Measurements from ENCODE around the gene LYRM2.

The LYRM2 gene

GRCh38 chr6:89590133-89590532, 48.4 kb downstream of the LYRM2 start:
- no peak for DNase-seq

- DNase-seq: peak; percentile 44
These were observed 49.1 kb downstream of the LYRM2 start for GRCh38 chr6:89589297-89590025.

DNA sequence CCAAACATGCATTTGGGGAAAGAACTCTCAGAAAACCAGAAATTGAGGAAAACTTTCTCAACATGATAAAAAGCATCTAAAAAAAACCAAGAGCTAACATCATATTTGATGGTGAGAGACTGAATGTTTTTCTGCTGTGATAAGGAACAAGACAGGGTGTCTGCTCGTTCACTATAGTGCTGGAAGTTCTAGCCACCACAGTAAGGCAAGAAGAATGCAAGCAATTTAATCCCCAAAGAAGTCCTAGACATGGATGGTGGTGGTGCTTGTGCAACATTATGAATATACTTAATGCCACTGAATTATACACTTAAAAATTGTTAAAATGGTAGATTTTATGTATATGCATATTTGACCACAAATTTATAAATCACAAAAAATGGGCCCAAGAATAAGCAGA, 53.4 kb downstream of the LYRM2 start:
- DNase-seq: no peak

DNA sequence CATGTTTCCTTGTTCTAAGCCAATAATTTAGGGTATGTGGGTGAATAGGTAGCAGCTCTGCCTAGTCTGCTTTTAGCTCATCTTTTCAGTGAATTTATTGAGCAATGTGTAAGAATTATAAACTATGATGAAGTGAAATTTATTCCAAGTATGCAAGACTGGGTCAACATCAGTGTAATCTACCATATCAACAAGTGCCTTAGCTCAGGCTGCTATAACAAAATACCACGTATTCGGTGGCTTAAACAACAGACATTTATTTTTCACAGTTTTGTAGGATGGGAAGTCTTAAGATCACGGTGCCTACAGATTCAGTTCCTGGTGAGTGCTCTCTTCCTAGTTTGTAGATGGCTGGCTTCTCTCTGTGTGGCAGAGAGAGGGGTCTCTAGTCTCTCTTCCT, 54.0 kb downstream of the LYRM2 start:
- no peak for DNase-seq

GRCh38 chr6:89583559-89583958, 55.0 kb downstream of the LYRM2 start:
- DNase-seq: peak; percentile 74

DNA sequence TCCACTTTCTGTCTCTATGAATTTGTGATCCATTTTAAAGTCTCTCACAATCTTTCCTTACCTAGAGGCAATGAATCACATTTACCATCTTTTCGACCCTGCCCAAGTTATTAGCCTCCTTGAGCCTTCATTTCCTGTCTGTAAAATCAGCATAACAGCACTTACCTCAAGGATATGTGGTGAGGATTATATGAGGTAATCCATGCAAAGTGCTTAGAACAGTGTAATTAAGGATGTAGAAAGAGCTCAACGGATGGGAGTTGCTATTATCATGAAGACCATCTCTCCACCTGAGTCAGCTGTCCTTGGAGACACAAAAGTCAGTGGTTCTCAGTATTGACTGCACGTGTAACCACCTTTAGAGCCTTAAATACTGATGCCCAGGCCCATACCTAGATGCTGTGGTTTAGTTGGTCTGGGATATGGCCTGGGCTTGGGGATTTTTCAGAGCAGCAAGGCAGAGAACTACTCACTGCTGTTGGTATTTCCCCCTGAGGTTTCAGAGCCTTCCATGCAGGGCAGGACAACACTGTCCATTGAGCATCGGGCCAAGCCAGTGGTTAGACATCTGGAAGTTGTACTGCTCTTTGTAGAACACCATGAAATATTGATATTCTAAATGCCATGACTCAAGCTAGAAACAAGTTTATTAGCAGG, 55.8 kb downstream of the LYRM2 start:
- DNase-seq: peak; percentile 76

DNA sequence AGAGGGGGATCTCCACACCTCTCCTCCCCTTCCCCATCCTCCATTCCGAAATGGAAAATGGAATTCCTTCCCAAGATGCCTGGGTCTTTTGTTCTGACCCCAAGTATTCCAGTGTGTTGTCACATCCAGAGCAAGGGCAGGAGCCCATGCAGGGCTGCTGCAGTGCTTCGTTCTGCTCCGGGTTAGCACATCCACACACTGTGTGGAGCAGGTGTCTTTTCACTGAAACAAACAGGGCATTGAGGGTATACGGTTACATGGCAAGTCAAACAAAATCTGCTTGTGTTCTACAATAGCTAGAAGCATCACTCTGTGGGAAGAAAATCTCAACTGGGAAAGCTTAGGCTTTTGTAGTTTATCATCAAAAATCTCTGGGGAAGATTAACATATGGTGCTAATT, 56.9 kb downstream of the LYRM2 start:
- DNase-seq: no peak

DNA sequence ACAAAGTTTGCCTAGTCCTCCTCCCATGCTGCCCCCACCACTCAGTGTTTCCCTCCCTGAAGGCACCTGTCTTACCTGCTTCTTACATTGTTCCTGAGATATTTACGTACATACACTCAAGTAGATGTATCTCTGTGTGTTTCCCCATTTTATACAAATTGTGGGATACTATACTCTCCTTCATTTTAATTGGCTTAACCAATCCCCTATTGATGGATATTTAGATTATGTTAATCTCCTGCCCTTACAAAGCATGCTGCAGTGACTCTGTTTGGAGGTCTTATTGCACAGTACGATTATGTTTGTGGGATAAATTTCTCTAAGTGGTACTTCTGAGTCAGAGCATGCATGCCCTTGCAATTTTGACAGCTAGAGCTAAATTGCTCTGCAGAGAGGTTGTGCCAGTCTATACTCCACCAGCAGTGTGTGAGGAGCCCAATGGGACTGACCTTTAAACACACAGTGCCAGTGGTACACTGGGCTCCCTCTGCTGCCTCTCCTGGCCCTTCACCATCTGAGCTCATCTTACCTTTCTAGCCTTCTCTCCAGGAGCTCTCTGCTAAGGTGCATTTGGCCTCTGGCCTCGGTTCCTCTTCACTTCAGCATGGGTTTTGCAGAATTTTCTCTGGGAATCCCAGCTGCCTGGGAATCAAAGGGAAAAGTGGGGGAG, 57.4 kb downstream of the LYRM2 start:
- peak; percentile 37 for DNase-seq

GRCh38 chr6:89575562-89575960, 63.0 kb downstream of the LYRM2 start:
- DNase-seq: no peak

DNA sequence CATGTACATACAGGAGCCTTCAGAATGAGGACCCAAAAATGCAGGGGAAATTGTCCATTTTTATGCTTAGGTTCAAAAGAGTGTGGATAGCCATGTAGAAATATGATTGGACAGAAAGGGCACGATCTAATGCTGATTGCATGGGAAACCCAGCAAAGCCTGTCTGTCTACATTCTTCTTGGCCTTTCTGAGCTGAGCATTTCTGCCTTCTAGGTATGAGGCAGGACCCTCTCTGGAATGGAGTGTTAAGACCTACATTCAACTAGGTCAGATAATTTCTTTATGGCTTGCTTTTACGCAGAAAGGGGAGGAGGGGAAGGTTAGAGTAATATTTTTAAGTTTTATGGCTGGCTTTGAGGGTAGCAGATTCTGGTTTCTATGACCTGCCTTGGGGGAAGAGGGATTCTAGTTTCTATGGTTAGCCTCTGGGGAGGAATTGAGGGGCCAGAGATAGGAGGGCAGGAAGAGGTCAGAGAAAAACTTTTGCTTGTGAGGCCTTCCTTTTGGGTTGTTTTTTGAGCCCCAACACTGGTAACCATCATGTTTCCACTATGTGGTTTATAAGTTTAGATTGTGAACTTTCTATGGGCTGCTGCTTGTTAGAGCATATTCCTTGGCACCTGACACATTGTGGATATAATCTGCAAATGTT, 63.5 kb downstream of the LYRM2 start:
- DNase-seq: no peak

GRCh38 chr6:89567630-89568390, 70.7 kb downstream of the LYRM2 start:
- no peak for DNase-seq

- no peak for DNase-seq
These were observed 71.5 kb downstream of the LYRM2 start for GRCh38 chr6:89566930-89567629.

DNA sequence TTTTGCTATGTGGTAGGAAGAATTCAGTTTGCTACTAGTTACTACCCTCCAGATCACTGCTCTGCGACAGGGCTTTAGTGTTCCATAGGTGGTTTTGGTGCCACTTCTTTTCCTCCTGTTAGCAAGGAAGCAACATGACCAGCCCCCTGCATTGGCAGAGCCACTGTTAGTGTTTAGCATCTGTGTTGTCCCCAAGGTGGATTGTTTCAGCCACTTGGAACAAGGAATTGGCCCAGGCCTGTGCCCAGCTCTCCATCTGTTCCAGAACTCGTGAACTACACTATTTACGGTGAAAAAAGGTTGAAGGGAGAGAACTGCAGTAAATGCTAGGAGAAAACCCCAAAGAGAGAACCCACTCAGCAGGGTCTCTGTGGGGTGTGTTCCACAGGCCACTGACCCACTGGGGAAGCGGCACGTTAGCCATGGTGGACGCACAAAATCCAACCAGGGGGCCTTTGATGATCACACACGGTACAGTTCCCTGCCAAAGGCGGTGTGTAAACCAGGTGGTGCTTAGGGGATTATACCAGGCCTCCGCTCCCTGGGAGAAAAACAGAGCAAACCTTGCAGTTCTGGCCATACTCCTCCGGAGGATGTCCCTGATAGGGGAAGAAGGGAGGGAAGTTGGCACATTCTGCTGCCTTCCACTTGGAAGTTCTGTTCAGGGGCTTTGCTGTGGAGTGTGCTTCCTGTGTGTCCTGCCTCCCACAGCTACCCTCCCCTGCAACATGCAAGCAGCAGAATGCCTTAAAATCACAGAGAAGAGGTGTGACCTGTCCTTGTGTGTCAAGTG, 72.3 kb downstream of the LYRM2 start:
- peak; percentile 9 for DNase-seq

DNA sequence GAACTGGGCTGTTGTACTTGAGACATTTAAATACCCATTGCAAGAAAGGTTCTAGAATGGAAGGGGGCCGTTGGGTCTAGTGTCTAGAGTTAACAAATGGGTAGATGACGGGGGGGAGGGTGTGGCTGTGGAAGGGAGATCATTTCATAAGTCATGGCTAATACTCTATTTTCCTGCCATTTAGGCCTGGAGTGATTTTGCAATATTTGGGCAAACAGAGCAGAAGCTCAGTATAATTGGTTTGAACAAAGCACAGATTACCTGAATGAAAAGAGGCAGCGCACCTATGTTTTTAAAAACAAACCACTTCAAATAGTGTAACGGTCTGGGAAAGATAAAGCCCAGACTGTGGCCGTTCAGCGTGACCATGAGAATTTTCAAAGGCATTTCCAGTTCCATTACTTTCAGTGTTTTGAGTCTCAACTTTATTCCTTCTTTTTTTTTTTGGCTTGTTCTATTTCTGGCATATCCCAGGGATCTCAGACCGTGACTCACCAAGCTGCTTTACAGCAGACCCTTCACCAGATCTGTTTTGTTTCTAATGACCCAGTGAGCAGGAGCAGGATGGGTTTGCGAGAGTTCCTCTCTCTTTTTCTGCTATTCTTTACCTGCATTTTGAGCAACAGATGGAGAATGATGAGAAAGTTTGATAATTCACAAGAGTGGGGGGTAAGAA, 73.7 kb downstream of the LYRM2 start:
- DNase-seq: no peak

DNA sequence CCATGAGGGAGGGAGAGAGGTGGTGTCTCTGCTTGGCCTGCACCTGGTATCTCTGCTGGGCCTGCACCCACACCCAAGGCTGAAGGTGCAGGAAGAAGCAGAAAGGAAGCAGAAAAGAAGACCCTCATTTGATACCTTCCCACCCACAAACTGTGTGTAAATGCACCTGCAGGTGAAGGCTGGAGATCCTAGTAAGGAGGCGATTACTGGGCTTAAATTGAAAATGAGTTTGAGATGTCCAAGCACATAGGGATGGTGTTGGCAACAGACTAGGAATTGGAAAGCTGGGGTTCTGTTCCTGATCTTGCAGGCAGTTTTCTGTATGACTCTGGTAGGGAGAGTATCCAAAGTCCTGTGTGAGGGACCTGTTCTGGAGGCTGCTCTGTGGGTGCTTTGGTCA, 74.7 kb downstream of the LYRM2 start:
- no peak for DNase-seq

- peak; percentile 85 for DNase-seq
These were observed 76.2 kb downstream of the LYRM2 start for GRCh38 chr6:89562093-89562973.

GRCh38 chr6:89559487-89559886, 79.1 kb downstream of the LYRM2 start:
- no peak for DNase-seq

- no peak for DNase-seq
These were observed 82.7 kb downstream of the LYRM2 start for GRCh38 chr6:89555806-89556205.

GRCh38 chr6:89555031-89555430, 83.5 kb downstream of the LYRM2 start:
- DNase-seq: peak; percentile 44

DNA sequence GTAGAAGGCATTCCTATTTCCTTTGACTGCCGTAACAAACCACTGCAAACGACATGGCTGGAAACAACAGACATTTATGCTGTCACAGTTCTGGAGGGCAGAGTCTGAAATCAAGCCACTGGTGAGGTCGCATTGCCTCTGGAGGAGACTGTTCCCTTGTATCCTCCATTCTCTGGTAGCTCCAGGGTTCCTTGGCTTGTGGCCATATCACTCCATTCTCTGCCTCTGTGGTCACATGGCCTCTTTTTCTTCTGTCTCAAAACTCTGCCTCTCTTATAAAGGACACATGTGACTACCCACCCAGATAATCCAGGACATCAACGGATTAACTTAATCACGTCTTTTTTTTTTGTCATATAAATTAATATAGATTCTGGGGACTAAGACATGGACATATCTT, 84.4 kb downstream of the LYRM2 start:
- DNase-seq: peak; percentile 29
